Measurements from ENCODE around the gene TIGIT. TPM values are rescaled to one million over a fixed set of nuclear protein-coding genes. Genes with fewer than 3 reads are reported as not detected.

The TIGIT gene
- total RNA-seq, 1 donor from 2014 or later = not detected

- Mint-ChIP-seq H3K9me3 (ENCODE audit: low read depth) (no peaks in the 10 kb centered on the region), H3K4me3 (ENCODE audit: unreplicated experiment) (no peak overlapping the region), H3K27me3 (ENCODE audit: low read depth) (no peaks in the 10 kb centered on the region), H3K36me3 (ENCODE audit: low read depth) (peaks cover 8% of the 10 kb centered on the region), H3K4me1 (ENCODE audit: low read depth) (peaks cover 11% of the 10 kb centered on the region), H3K27ac (ENCODE audit: unreplicated experiment) (no peak overlapping the region)
- no peak for TF ChIP-seq CTCF (IDR thresholded peaks at IDR 0.05)
- no peak for DNase-seq (ENCODE audit: low spot score)
Measured at GRCh38 chr3:114320246-114320645, 26.4 kb downstream of the TIGIT start.

- Mint-ChIP-seq H3K36me3 (ENCODE audit: low read depth) (peaks cover 8% of the 10 kb centered on the region), H3K4me1 (ENCODE audit: low read depth) (peaks cover 9% of the 10 kb centered on the region), H3K4me3 (ENCODE audit: unreplicated experiment) (no peak overlapping the region), H3K27ac (ENCODE audit: unreplicated experiment) (no peak overlapping the region), H3K27me3 (ENCODE audit: low read depth) (no peaks in the 10 kb centered on the region), H3K9me3 (ENCODE audit: low read depth) (no peaks in the 10 kb centered on the region)
- TF ChIP-seq CTCF (IDR thresholded peaks at IDR 0.05) = no peak
- DNase-seq (ENCODE audit: low spot score) = no peak
Measured at GRCh38 chr3:114323546-114324254, 29.9 kb downstream of the TIGIT start.

- no peak overlapping the region for H3K4me3 Mint-ChIP-seq (ENCODE audit: unreplicated experiment)
- no peak for TF ChIP-seq CTCF (IDR thresholded peaks at IDR 0.05)
- no peaks in the 10 kb centered on the region for H3K4me1 Mint-ChIP-seq (ENCODE audit: low read depth)
- H3K9me3 Mint-ChIP-seq (ENCODE audit: low read depth) = peaks cover 7% of the 10 kb centered on the region
- H3K36me3 Mint-ChIP-seq (ENCODE audit: low read depth) = peaks cover 11% of the 10 kb centered on the region
- DNase-seq (ENCODE audit: low spot score) = no peak
- H3K27me3 Mint-ChIP-seq (ENCODE audit: low read depth) = no peaks in the 10 kb centered on the region
- no peak overlapping the region for H3K27ac Mint-ChIP-seq (ENCODE audit: unreplicated experiment)
Measured at GRCh38 chr3:114327665-114328064, 33.8 kb downstream of the TIGIT start.

GRCh38 chr3:114328345-114328744 lies 34.5 kb downstream of the TIGIT start:
- no peaks in the 10 kb centered on the region for H3K4me1 Mint-ChIP-seq (ENCODE audit: low read depth)
- no peak for TF ChIP-seq CTCF (IDR thresholded peaks at IDR 0.05)
- H3K9me3 Mint-ChIP-seq (ENCODE audit: low read depth) = peaks cover 7% of the 10 kb centered on the region
- no peaks in the 10 kb centered on the region for H3K27me3 Mint-ChIP-seq (ENCODE audit: low read depth)
- DNase-seq (ENCODE audit: low spot score) = no peak
- H3K36me3 Mint-ChIP-seq (ENCODE audit: low read depth) = peaks cover 10% of the 10 kb centered on the region
- H3K27ac Mint-ChIP-seq (ENCODE audit: unreplicated experiment) = no peak overlapping the region
- H3K4me3 Mint-ChIP-seq (ENCODE audit: unreplicated experiment) = no peak overlapping the region

- Mint-ChIP-seq H3K27me3 (ENCODE audit: low read depth) (no peaks in the 10 kb centered on the region), H3K27ac (ENCODE audit: unreplicated experiment) (no peak overlapping the region), H3K4me3 (ENCODE audit: unreplicated experiment) (no peak overlapping the region), H3K36me3 (ENCODE audit: low read depth) (peaks cover 10% of the 10 kb centered on the region), H3K9me3 (ENCODE audit: low read depth) (peaks cover 7% of the 10 kb centered on the region), H3K4me1 (ENCODE audit: low read depth) (no peaks in the 10 kb centered on the region)
- no peak for DNase-seq (ENCODE audit: low spot score)
- TF ChIP-seq CTCF (IDR thresholded peaks at IDR 0.05) = no peak
Measured at GRCh38 chr3:114329823-114330222, 36.0 kb downstream of the TIGIT start.
